ENCODE results near the gene FBXO3.

Gene FBXO3

GRCh38 chr11:33694346-33695050 is 79.8 kb downstream of the FBXO3 start:
- Histone ChIP-seq H3K79me2 (ENCODE audit: control insufficient read depth, insufficient read depth, low read length, unreplicated experiment) (no peaks in the 10 kb centered on the region), H3K4me3 (ENCODE audit: low read depth, low read length) (no peak overlapping the region), H3K27me3 (ENCODE audit: insufficient read depth, low read length) (no peaks in the 10 kb centered on the region), H3K27ac (ENCODE audit: low read depth, low read length) (peak overlapping the region; percentile 97), H3K36me3 (ENCODE audit: insufficient read depth, low read length) (no peaks in the 10 kb centered on the region), H2AFZ (ENCODE audit: low read length, unreplicated experiment) (no peak overlapping the region), H3K4me1 (ENCODE audit: control insufficient read depth, insufficient read depth, low read length, unreplicated experiment) (peaks cover 76% of the 10 kb centered on the region)

GRCh38 chr11:33692541-33692940 is 81.8 kb downstream of the FBXO3 start:
- H3K4me3 ChIP-seq (ENCODE audit: low read depth, low read length): no peak overlapping the region; the same call in 1 of the 2 replicates
- H3K27me3 ChIP-seq (ENCODE audit: insufficient read depth, low read length): no peaks in the 10 kb centered on the region
- H3K27ac ChIP-seq (ENCODE audit: low read depth, low read length): peak overlapping the region; percentile 97
- peaks cover 74% of the 10 kb centered on the region for H3K4me1 ChIP-seq (ENCODE audit: control insufficient read depth, insufficient read depth, low read length, unreplicated experiment)
- no peaks in the 10 kb centered on the region for H3K36me3 ChIP-seq (ENCODE audit: insufficient read depth, low read length)
- H2AFZ ChIP-seq (ENCODE audit: low read length, unreplicated experiment): no peak overlapping the region
- no peaks in the 10 kb centered on the region for H3K79me2 ChIP-seq (ENCODE audit: control insufficient read depth, insufficient read depth, low read length, unreplicated experiment)

- Histone ChIP-seq H2AFZ (ENCODE audit: low read length, unreplicated experiment) (no peak overlapping the region), H3K27ac (ENCODE audit: low read depth, low read length) (peak overlapping the region; percentile 97), H3K79me2 (ENCODE audit: control insufficient read depth, insufficient read depth, low read length, unreplicated experiment) (no peaks in the 10 kb centered on the region), H3K36me3 (ENCODE audit: insufficient read depth, low read length) (no peaks in the 10 kb centered on the region), H3K27me3 (ENCODE audit: insufficient read depth, low read length) (no peaks in the 10 kb centered on the region), H3K4me3 (ENCODE audit: low read depth, low read length) (peak overlapping the region; percentile 34; the same call in 1 of the 2 replicates), H3K4me1 (ENCODE audit: control insufficient read depth, insufficient read depth, low read length, unreplicated experiment) (peaks cover 71% of the 10 kb centered on the region)
Measured at GRCh38 chr11:33692013-33692504, 82.3 kb downstream of the FBXO3 start.

GRCh38 chr11:33691066-33691864 is 83.1 kb downstream of the FBXO3 start:
- Histone ChIP-seq H3K27ac (ENCODE audit: low read depth, low read length) (peak overlapping the region; percentile 97), H3K79me2 (ENCODE audit: control insufficient read depth, insufficient read depth, low read length, unreplicated experiment) (no peaks in the 10 kb centered on the region), H2AFZ (ENCODE audit: low read length, unreplicated experiment) (no peak overlapping the region), H3K4me1 (ENCODE audit: control insufficient read depth, insufficient read depth, low read length, unreplicated experiment) (peaks cover 68% of the 10 kb centered on the region), H3K36me3 (ENCODE audit: insufficient read depth, low read length) (no peaks in the 10 kb centered on the region), H3K4me3 (ENCODE audit: low read depth, low read length) (peak overlapping the region; percentile 34; the same call in 1 of the 2 replicates), H3K27me3 (ENCODE audit: insufficient read depth, low read length) (no peaks in the 10 kb centered on the region)
